B cell (primary cell): ENCODE data around the gene CLDN7. TPM values are rescaled to one million over a fixed set of nuclear protein-coding genes. Genes with fewer than 3 reads are reported as not detected.

Source experiments
- ATAC-seq: fragments of 200-7000 bp; cut with Tn5 transposase; one replicate; pipeline ENCODE4 v1.10.0; 2021; ENCODE audit warnings: low read depth, mild to moderate bottlenecking, moderate number of reproducible peaks, moderate library complexity
- CTCF ChIA-PET: fragments of 350-600 bp; sonication (Branson Sonifier 250); formaldehyde crosslinking; loops from one replicate; lab custom pipeline; 2021; ENCODE audit warnings: antibody characterized with exemption, inconsistent platforms; lab: Charles Lee
- POLR2A ChIA-PET: fragments of 350-600 bp; sonication (Branson Sonifier 250); formaldehyde crosslinking; loops from one replicate; lab custom pipeline; 2021; ENCODE audit warnings: antibody characterized with exemption; lab: Charles Lee
- DNase-seq: peaks from one replicate; pipeline ENCODE4 v3.0.0; 2013
- H2AFZ ChIP-seq: 2 replicates; pipeline ENCODE4 v1.6.1; 2012; ENCODE audit warnings: mild to moderate bottlenecking, low read depth, low read length; ENCODE audit not compliant: insufficient read depth, poor library complexity, severe bottlenecking
- H3K27ac ChIP-seq, 2 donors: 1 replicate in 1 of 2; 2 replicates in 1 of 2; pipeline ENCODE4 v1.5.1; 2012 to 2013; ENCODE audit warnings: low read length in 2 of 2, mild to moderate bottlenecking in 2 of 2, moderate library complexity in 1 of 2
- H3K27me3 ChIP-seq, 4 experiments: fragments of 200-600 bp in 1 of 4; sonication (generic) in 1 of 4; replicated peaks in 1 of 4; 1 replicate in 2 of 4; 2 replicates in 2 of 4; pipeline versions ENCODE4 v1.6.1 to v1.7.0; 2013 to 2016; ENCODE audit warnings: low read length in 3 of 4, mild to moderate bottlenecking in 2 of 4, mixed read lengths in 1 of 4, moderate library complexity in 1 of 4; ENCODE audit not compliant: insufficient read depth in 4 of 4, control insufficient read depth in 3 of 4; ENCODE audit errors: control extremely low read depth in 1 of 4
- H3K36me3 ChIP-seq, 2 experiments: replicated peaks in 1 of 2; 1 replicate in 1 of 2; 2 replicates in 1 of 2; pipeline versions ENCODE4 v1.6.1 to v1.7.1; 2013; ENCODE audit warnings: low read length in 1 of 2; ENCODE audit not compliant: insufficient read depth in 2 of 2, control insufficient read depth in 1 of 2; ENCODE audit errors: control extremely low read depth in 1 of 2, extremely low read depth in 1 of 2
- H3K4me1 ChIP-seq, 2 donors: fragments of 200-600 bp in 1 of 2; sonication (generic) in 1 of 2; 1 replicate in 1 of 2; 2 replicates in 1 of 2; pipeline versions ENCODE4 v1.5.1 to v1.6.1; 2013 to 2017; ENCODE audit warnings: low read length in 2 of 2; ENCODE audit not compliant: control insufficient read depth in 2 of 2, insufficient read depth in 2 of 2
- H3K4me2 ChIP-seq: replicated peaks from 2 replicates; pipeline ENCODE3; 2012; ENCODE audit warnings: mild to moderate bottlenecking, low read depth, low read length; ENCODE audit not compliant: poor library complexity, severe bottlenecking
- H3K4me3 ChIP-seq, 5 experiments: fragments of 200-600 bp in 1 of 5; sonication (generic) in 1 of 5; 1 replicate in 3 of 5; 2 replicates in 2 of 5; pipeline versions ENCODE4 v1.5.1 to v1.7.0; 2011 to 2016; ENCODE audit warnings: low read length in 4 of 5, mild to moderate bottlenecking in 4 of 5, low read depth in 2 of 5, control low read depth in 1 of 5, moderate library complexity in 1 of 5; ENCODE audit not compliant: insufficient read depth in 1 of 5; ENCODE audit errors: control extremely low read depth in 1 of 5, extremely low read depth in 1 of 5
- H3K79me2 ChIP-seq: fragments of 200-600 bp; sonication (generic); one replicate; pipeline ENCODE4 v1.6.0; 2016; ENCODE audit warnings: low read length; ENCODE audit not compliant: control insufficient read depth, insufficient read depth
- H3K9ac ChIP-seq: fragments of 200-600 bp; sonication (generic); 2 replicates; pipeline ENCODE4 v1.6.1; 2017; ENCODE audit warnings: mild to moderate bottlenecking, low read length, moderate library complexity
- H3K9me3 ChIP-seq, 3 donors: one replicate each; pipeline versions ENCODE4 v1.6.1 to v1.7.1; 2013; ENCODE audit warnings: low read length in 2 of 3; ENCODE audit not compliant: control insufficient read depth in 2 of 3, insufficient read depth in 1 of 3; ENCODE audit errors: control extremely low read depth in 1 of 3
- H4K20me1 ChIP-seq: 2 replicates; pipeline ENCODE4 v1.6.0; 2012; ENCODE audit warnings: mild to moderate bottlenecking, low read length; ENCODE audit not compliant: insufficient read depth, control insufficient read depth, poor library complexity, severe bottlenecking
- H3K27ac Mint-ChIP-seq: one replicate; pipeline ENCODE4 v1.8.0; 2021; ENCODE audit warnings: mixed read lengths
- H3K27me3 Mint-ChIP-seq: one replicate; pipeline ENCODE4 v1.8.0; 2021; ENCODE audit warnings: mixed read lengths
- H3K4me1 Mint-ChIP-seq: one replicate; pipeline ENCODE4 v1.8.0; 2021; ENCODE audit warnings: mixed read lengths
- H3K4me3 Mint-ChIP-seq: one replicate; pipeline ENCODE4 v1.8.0; 2021; ENCODE audit warnings: mixed read lengths
- H3K9me3 Mint-ChIP-seq: one replicate; pipeline ENCODE4 v1.8.0; 2022; ENCODE audit warnings: mixed read lengths; ENCODE audit not compliant: insufficient read depth
- CTCF ChIP-seq: fragments of 200-600 bp; IDR thresholded peaks from one replicate; pipeline ENCODE4 v1.8.0; 2022; ENCODE audit warnings: antibody characterized with exemption, mild to moderate bottlenecking
- EZH2 ChIP-seq: IDR thresholded peaks from 2 replicates; pipeline ENCODE4 v1.6.1; 2012; ENCODE audit warnings: borderline replicate concordance, low read depth, mild to moderate bottlenecking, moderate library complexity, low read length; ENCODE audit not compliant: insufficient read depth, poor library complexity, severe bottlenecking
- WGBS: methylation state at CpG from one replicate; pipeline ENCODE4 v1.1.5; 2013; ENCODE audit warnings: missing lambda C conversion rate; ENCODE audit not compliant: insufficient coverage; 5-methylcytosine and 5-hydroxymethylcytosine counted together
- intact Hi-C: fragments of 100-400 bp; cut with micrococcal nuclease; formaldehyde crosslinking; loops from one replicate; pipeline ENCODE4 v1.10.0; 2022
- polyA plus RNA-seq: library from polyadenylated mRNA; depleted of rRNA; stranded (reverse); fragments of >200 nt; gene quantifications from 2 replicates; pipeline ENCODE4 v1.2.3, GENCODE V29; 2012
- total RNA-seq, 2 donors: library from RNA; stranded (reverse); fragments of 120-200 nt in 1 of 2; gene quantifications; 1 replicate in 1 of 2; 2 replicates in 1 of 2; pipeline versions ENCODE4 v1.2.3 to v1.2.4, GENCODE V29; 2013 to 2022

The CLDN7 gene
- total and polyA plus RNA-seq, 2 donors (not counting 1 experiment from before 2014, with no cell fraction given), result 1.2 to 5.8 TPM

- 10% methylated on average over 10 of the region's 15 CpGs for WGBS
- H3K4me1 ChIP-seq, result peaks cover 19 to 43% of the 10 kb centered on the region in 2 donors
- H2AFZ ChIP-seq, result peak overlapping the region; percentile 53
- peak overlapping the region; percentile 77 to 90 for H3K27ac ChIP-seq
- Mint-ChIP-seq H3K4me3 (peak overlapping the region; percentile 97), H3K27ac (peak overlapping the region; percentile 99), H3K27me3 (peaks cover 5% of the 10 kb centered on the region), H3K4me1 (peaks cover 44% of the 10 kb centered on the region), H3K9me3 (no peaks in the 10 kb centered on the region)
- TF ChIP-seq CTCF (peak; percentile 62), EZH2 (no peak)
- intact Hi-C loops, result loop anchor here (1.0 to 2.0 kb wide), 8 partner anchors 9 to 473 kb away; partner anchors contain the start of genes DVL2, EIF5A, ELP5 and PHF23
- peaks cover 0 to 4% (median 0%) of the 10 kb centered on the region in 4 experiments for H3K27me3 ChIP-seq
- H3K9me3 ChIP-seq, result no peaks in the 10 kb centered on the region
- POLR2A ChIA-PET, result interaction anchor here (0.6 to 9.1 kb wide), 4 partner anchors 24 to 116 kb away, joined by 3 to 157 read pairs (median 3); partner anchors contain the start of genes DVL2, GABARAP and PHF23
- CTCF ChIA-PET, result interaction anchor here (0.6 to 2.3 kb wide), 7 partner anchors 8 to 169 kb away, joined by 3 to 7 read pairs (median 4); partner anchors contain the start of genes GABARAP and SLC16A11
- ATAC-seq (peak; percentile 1), DNase-seq (peak; percentile 94)
- peak overlapping the region; percentile 66 for H3K9ac ChIP-seq
- peak overlapping the region; percentile 86 for H3K4me2 ChIP-seq
- H3K79me2 ChIP-seq, result peaks cover 3% of the 10 kb centered on the region
- no peaks in the 10 kb centered on the region for H4K20me1 ChIP-seq
- H3K4me3 ChIP-seq, result peak overlapping the region; percentile 17 to 66 (median 48)
- H3K36me3 ChIP-seq, result no peaks in the 10 kb centered on the region
Measured at GRCh38 chr17:7213895-7214299, 48.4 kb downstream of the CLDN7 start.

GRCh38 chr17:7211491-7212273, 50.6 kb downstream of the CLDN7 start:
- no peaks in the 10 kb centered on the region for H3K79me2 ChIP-seq
- no peak overlapping the region for H3K4me3 ChIP-seq
- H3K4me1 ChIP-seq, result peaks cover 15 to 27% of the 10 kb centered on the region in 2 donors
- peaks cover 0 to 4% (median 0%) of the 10 kb centered on the region in 4 experiments for H3K27me3 ChIP-seq
- Mint-ChIP-seq H3K27ac (no peak overlapping the region), H3K27me3 (peaks cover 5% of the 10 kb centered on the region), H3K9me3 (no peaks in the 10 kb centered on the region), H3K4me1 (peaks cover 31% of the 10 kb centered on the region), H3K4me3 (no peak overlapping the region)
- no peaks in the 10 kb centered on the region for H3K36me3 ChIP-seq
- TF ChIP-seq CTCF (no peak), EZH2 (no peak)
- ChIA-PET CTCF (no interaction called here), POLR2A (no interaction called here)
- H3K4me2 ChIP-seq, result no peak overlapping the region
- no peak overlapping the region for H3K9ac ChIP-seq
- no peaks in the 10 kb centered on the region for H4K20me1 ChIP-seq
- no peak overlapping the region for H2AFZ ChIP-seq
- no peaks in the 10 kb centered on the region for H3K9me3 ChIP-seq
- WGBS, result 57% methylated on average over 20 of the region's 37 CpGs
- no peak for DNase-seq
- intact Hi-C loops, result no loop called here
- no peak for ATAC-seq
- H3K27ac ChIP-seq, result no peak overlapping the region
